ENCODE data around the gene LRRC49. TPM values are rescaled to one million over a fixed set of nuclear protein-coding genes. Genes with fewer than 3 reads are reported as not detected.

LRRC49 gene
- total RNA-seq, 2 donors from 2014 or later = 23.4 to 35.3 TPM

GRCh38 chr15:70875001-70875782 is 17.4 kb upstream of the LRRC49 start:
- Histone ChIP-seq H3K27ac (no peak overlapping the region), H3K4me3 (no peak overlapping the region), H3K36me3 (no peaks in the 10 kb centered on the region), H3K27me3 (no peaks in the 10 kb centered on the region), H3K9me3 (no peaks in the 10 kb centered on the region), H3K4me1 (peaks cover 0 to 4% of the 10 kb centered on the region in 2 donors)
- DNase-seq (ENCODE audit: low spot score) = no peak
- TF ChIP-seq CTCF (IDR thresholded peaks at IDR 0.05) = peak; percentile 46 to 72

GRCh38 chr15:70876011-70876410 is 16.6 kb upstream of the LRRC49 start:
- no peaks in the 10 kb centered on the region for H3K36me3 ChIP-seq
- H3K4me3 ChIP-seq = no peak overlapping the region
- H3K4me1 ChIP-seq = no peaks in the 10 kb centered on the region
- H3K9me3 ChIP-seq = no peaks in the 10 kb centered on the region
- no peak for TF ChIP-seq CTCF (IDR thresholded peaks at IDR 0.05)
- H3K27me3 ChIP-seq = no peaks in the 10 kb centered on the region
- no peak overlapping the region for H3K27ac ChIP-seq
- DNase-seq (ENCODE audit: low spot score) = no peak

- no peak for TF ChIP-seq CTCF (IDR thresholded peaks at IDR 0.05)
- no peaks in the 10 kb centered on the region for H3K27me3 ChIP-seq
- no peak overlapping the region for H3K27ac ChIP-seq
- H3K4me1 ChIP-seq = no peaks in the 10 kb centered on the region
- no peak for DNase-seq (ENCODE audit: low spot score)
- H3K4me3 ChIP-seq = no peak overlapping the region
- H3K9me3 ChIP-seq = no peaks in the 10 kb centered on the region
- H3K36me3 ChIP-seq = no peaks in the 10 kb centered on the region
Measured at GRCh38 chr15:70876683-70877082, 15.9 kb upstream of the LRRC49 start.

- no peak for TF ChIP-seq CTCF (IDR thresholded peaks at IDR 0.05)
- no peak for DNase-seq (ENCODE audit: low spot score)
- H3K27ac ChIP-seq = no peak overlapping the region
Measured at GRCh38 chr15:70879401-70879800, 13.2 kb upstream of the LRRC49 start.

GRCh38 chr15:70880781-70881180 is 11.8 kb upstream of the LRRC49 start:
- Histone ChIP-seq H3K9me3 (no peaks in the 10 kb centered on the region), H3K4me1 (no peaks in the 10 kb centered on the region), H3K27ac (no peak overlapping the region), H3K36me3 (no peaks in the 10 kb centered on the region), H3K4me3 (no peak overlapping the region), H3K27me3 (no peaks in the 10 kb centered on the region)
- DNase-seq (ENCODE audit: low spot score) = no peak
- no peak for TF ChIP-seq CTCF (IDR thresholded peaks at IDR 0.05)

More at GRCh38 chr15:70879401-70879800, 13.2 kb upstream of the LRRC49 start:
- no peaks in the 10 kb centered on the region for H3K4me1 ChIP-seq
- H3K9me3 ChIP-seq = no peaks in the 10 kb centered on the region
- H3K36me3 ChIP-seq = no peaks in the 10 kb centered on the region
- no peaks in the 10 kb centered on the region for H3K27me3 ChIP-seq
- no peak overlapping the region for H3K4me3 ChIP-seq

- no peak for DNase-seq (ENCODE audit: low spot score)
- H3K9me3 ChIP-seq = no peaks in the 10 kb centered on the region
- no peaks in the 10 kb centered on the region for H3K4me1 ChIP-seq
- no peaks in the 10 kb centered on the region for H3K36me3 ChIP-seq
- H3K27ac ChIP-seq = no peak overlapping the region
- no peaks in the 10 kb centered on the region for H3K27me3 ChIP-seq
- H3K4me3 ChIP-seq = no peak overlapping the region
- TF ChIP-seq CTCF (IDR thresholded peaks at IDR 0.05) = no peak
Measured at GRCh38 chr15:70882361-70882760, 10.3 kb upstream of the LRRC49 start.

Data from right atrium auricular region (tissue), 2 donors.